H1 (cell line): ENCODE data around the gene CEP95. TPM values are rescaled to one million over a fixed set of nuclear protein-coding genes. Genes with fewer than 3 reads are reported as not detected.

Experiments used
- CTCF ChIA-PET: fragments of 300-600 bp; sonication (Branson Sonifier 250); formaldehyde crosslinking; loops from one replicate; lab custom pipeline; 2021; ENCODE audit not compliant: partially characterized antibody; lab: Charles Lee
- POLR2A ChIA-PET: fragments of 300-600 bp; sonication (Branson Sonifier 250); formaldehyde crosslinking; loops from one replicate; lab custom pipeline; 2021; ENCODE audit warnings: inconsistent platforms; ENCODE audit not compliant: partially characterized antibody; lab: Charles Lee
- DNase-seq, 2 experiments: peaks; one replicate each; pipeline versions ENCODE4 v3.0.0 to v3.0.0-alpha.2; 2010 to 2022; ENCODE audit warnings: low spot score in 2 of 2, low read depth in 1 of 2, mixed read lengths in 1 of 2
- FAIRE-seq: peaks from 2 replicates; lab custom pipeline; 2011; peaks lifted over from hg19 to GRCh38; lab: Jason Lieb, UNC
- H2AFZ ChIP-seq: 2 replicates; pipeline ENCODE4 v1.8.1; 2012; ENCODE audit warnings: low read length, inconsistent platforms
- H2AK5ac ChIP-seq: 2 replicates; pipeline ENCODE4 v1.6.1; 2013; ENCODE audit warnings: low read depth, low read length
- H2BK120ac ChIP-seq: replicated peaks from 2 replicates; pipeline ENCODE3; 2013; ENCODE audit warnings: low read depth, low read length, inconsistent platforms
- H2BK12ac ChIP-seq: 2 replicates; pipeline ENCODE4 v1.6.1; 2013; ENCODE audit warnings: low read depth, low read length
- H2BK15ac ChIP-seq: 2 replicates; pipeline ENCODE4 v1.6.1; 2013; ENCODE audit warnings: low read length
- H2BK20ac ChIP-seq: 2 replicates; pipeline ENCODE4 v1.6.1; 2013; ENCODE audit warnings: low read length
- H2BK5ac ChIP-seq: 2 replicates; pipeline ENCODE4 v1.6.1; 2013; ENCODE audit warnings: low read depth, low read length
- H3K14ac ChIP-seq: 2 replicates; pipeline ENCODE4 v1.6.1; 2013; ENCODE audit warnings: inconsistent platforms; ENCODE audit not compliant: insufficient read length
- H3K18ac ChIP-seq: 2 replicates; pipeline ENCODE4 v1.6.1; 2013; ENCODE audit warnings: low read length; ENCODE audit errors: extremely low read depth
- H3K23ac ChIP-seq: 2 replicates; pipeline ENCODE4 v1.6.1; 2013; ENCODE audit warnings: inconsistent platforms; ENCODE audit not compliant: insufficient read length
- H3K23me2 ChIP-seq: 2 replicates; pipeline ENCODE4 v1.6.1; 2013; ENCODE audit warnings: low read depth, low read length
- H3K27ac ChIP-seq: 2 replicates; pipeline ENCODE4 v1.6.1; 2011; ENCODE audit warnings: low read depth, low read length, inconsistent platforms
- H3K27me3 ChIP-seq, 4 experiments: replicated peaks in 1 of 4; 1 replicate in 1 of 4; 2 replicates in 3 of 4; pipeline versions ENCODE4 v1.6.1 to v1.8.1; 2011 to 2013; ENCODE audit warnings: low read length in 3 of 4, mild to moderate bottlenecking in 3 of 4, inconsistent platforms in 2 of 4, mixed read lengths in 2 of 4, moderate library complexity in 1 of 4; ENCODE audit not compliant: control insufficient read depth in 3 of 4, insufficient read depth in 3 of 4; ENCODE audit errors: extremely low read depth in 1 of 4
- H3K36me3 ChIP-seq, 4 experiments: 2 replicates each; pipeline versions ENCODE4 v1.6.1 to v1.8.1; 2011 to 2013; ENCODE audit warnings: mild to moderate bottlenecking in 4 of 4, low read length in 3 of 4, moderate library complexity in 2 of 4, control low read depth in 1 of 4, inconsistent platforms in 1 of 4; ENCODE audit not compliant: insufficient read depth in 4 of 4, control insufficient read depth in 2 of 4
- H3K4ac ChIP-seq: replicated peaks from 2 replicates; pipeline ENCODE3; 2013; ENCODE audit warnings: low read length, low read depth, mixed read lengths, inconsistent platforms; ENCODE audit not compliant: insufficient read length
- H3K4me1 ChIP-seq, 4 experiments: replicated peaks in 1 of 4; 1 replicate in 1 of 4; 2 replicates in 3 of 4; pipeline versions ENCODE4 v1.6.1 to v1.8.1; 2011 to 2013; ENCODE audit warnings: low read length in 3 of 4, inconsistent platforms in 2 of 4, mixed read lengths in 1 of 4; ENCODE audit not compliant: insufficient read depth in 4 of 4, control insufficient read depth in 3 of 4
- H3K4me2 ChIP-seq, 2 experiments: 2 replicates each; pipeline versions ENCODE4 v1.6.1 to v1.8.1; 2011 to 2013; ENCODE audit warnings: low read depth in 2 of 2, low read length in 2 of 2, control low read depth in 1 of 2, inconsistent platforms in 1 of 2, mild to moderate bottlenecking in 1 of 2; ENCODE audit not compliant: insufficient read depth in 1 of 2
- H3K4me3 ChIP-seq, 4 experiments: fragments of 200-600, 300-600 bp in 1 of 4; sonication (generic), shearing (Covaris generic), sonication (Bioruptor Twin) in 1 of 4; 2 replicates each; pipeline versions ENCODE4 v1.5.1 to v1.8.1; 2011 to 2016; ENCODE audit warnings: low read length in 4 of 4, low read depth in 3 of 4, control low read depth in 2 of 4, inconsistent platforms in 2 of 4, mild to moderate bottlenecking in 2 of 4, mixed read lengths in 1 of 4, moderate library complexity in 1 of 4; ENCODE audit not compliant: insufficient read depth in 2 of 4; ENCODE audit errors: extremely low read depth in 1 of 4
- H3K56ac ChIP-seq: replicated peaks from 2 replicates; pipeline ENCODE3; 2013; ENCODE audit warnings: low read depth, mild to moderate bottlenecking, mixed read lengths, low read length, inconsistent platforms; ENCODE audit not compliant: insufficient read length
- H3K79me1 ChIP-seq: 2 replicates; pipeline ENCODE4 v1.6.1; 2013; ENCODE audit warnings: low read depth, low read length, control low read depth
- H3K79me2 ChIP-seq, 2 experiments: 2 replicates each; pipeline versions ENCODE4 v1.6.1 to v1.8.1; 2012 to 2013; ENCODE audit warnings: low read length in 2 of 2, mild to moderate bottlenecking in 2 of 2, inconsistent platforms in 1 of 2; ENCODE audit not compliant: insufficient read depth in 2 of 2, control insufficient read depth in 1 of 2
- H3K9ac ChIP-seq, 4 experiments: replicated peaks in 1 of 4; 1 replicate in 1 of 4; 2 replicates in 3 of 4; pipeline versions ENCODE4 v1.6.1 to v1.8.1; 2011 to 2013; ENCODE audit warnings: low read depth in 3 of 4, low read length in 3 of 4, control low read depth in 2 of 4, mild to moderate bottlenecking in 2 of 4, moderate library complexity in 2 of 4, inconsistent platforms in 1 of 4; ENCODE audit errors: extremely low read depth in 1 of 4
- H3K9me3 ChIP-seq, 2 experiments: 2 replicates each; pipeline versions ENCODE4 v1.6.1 to v1.8.1; 2012 to 2013; ENCODE audit warnings: mild to moderate bottlenecking in 2 of 2, moderate library complexity in 2 of 2, control low read depth in 1 of 2, inconsistent platforms in 1 of 2, low read depth in 1 of 2, low read length in 1 of 2, mixed read lengths in 1 of 2; ENCODE audit not compliant: insufficient read depth in 2 of 2
- H4K20me1 ChIP-seq, 2 experiments: replicated peaks in 1 of 2; 2 replicates each; pipeline versions ENCODE3 to v1.8.1; 2011 to 2013; ENCODE audit warnings: inconsistent platforms in 2 of 2, low read length in 2 of 2, mild to moderate bottlenecking in 1 of 2; ENCODE audit not compliant: insufficient read depth in 2 of 2, control insufficient read depth in 1 of 2
- H4K5ac ChIP-seq: 2 replicates; pipeline ENCODE4 v1.6.1; 2013; ENCODE audit warnings: low read length, low read depth, mixed read lengths, inconsistent platforms; ENCODE audit not compliant: insufficient read length
- H4K8ac ChIP-seq: 2 replicates; pipeline ENCODE4 v1.8.0; 2013; ENCODE audit warnings: mild to moderate bottlenecking, moderate library complexity, low read length, inconsistent platforms; ENCODE audit not compliant: insufficient read depth; ENCODE audit errors: extremely low read depth
- H4K91ac ChIP-seq: replicated peaks from 2 replicates; pipeline ENCODE3; 2013; ENCODE audit warnings: low read length, mixed read lengths, inconsistent platforms; ENCODE audit not compliant: insufficient read length
- CTBP2 ChIP-seq: IDR thresholded peaks from 2 replicates; pipeline ENCODE4 v1.7.0; 2011; ENCODE audit warnings: borderline replicate concordance, mild to moderate bottlenecking, moderate library complexity, mixed read lengths, low read length; ENCODE audit not compliant: insufficient read depth, insufficient read length
- POLR2AphosphoS5 ChIP-seq: IDR thresholded peaks from 2 replicates; pipeline ENCODE4 v1.6.1; 2011; ENCODE audit warnings: low read depth, low read length
- WGBS, 2 experiments: shearing (Covaris generic) in 1 of 2; methylation state at CpG; one replicate each; pipeline versions ENCODE4 v1.1.6 to v1.1.7; 2013 to 2015; ENCODE audit warnings: low lambda C conversion rate in 2 of 2, mixed read lengths in 2 of 2, inconsistent platforms in 1 of 2, low coverage in 1 of 2, missing lambda C conversion rate in 1 of 2; ENCODE audit not compliant: insufficient replicate concordance in 2 of 2, insufficient coverage in 1 of 2, insufficient read length in 1 of 2; ENCODE audit errors: extremely low coverage in 1 of 2, missing lambda C conversion rate in 1 of 2; 5-methylcytosine and 5-hydroxymethylcytosine counted together
- polyA plus RNA-seq, 7 experiments: library from polyadenylated mRNA; depleted of rRNA in 3 of 7; stranded (reverse) in 5 of 7; unstranded in 2 of 7; fragments of >200 nt in 5 of 7; fragments of 200-250 nt in 2 of 7; gene quantifications; 1 replicate in 5 of 7; 2 replicates in 1 of 7; 4 replicates in 1 of 7; pipeline versions ENCODE4 v1.2.1 to v1.2.3, GENCODE V29; 2011 to 2013; ENCODE audit warnings: missing spikeins in 2 of 7, mixed read lengths in 2 of 7
- total RNA-seq: library from RNA; stranded (reverse); fragmentation: NEBNext Ultra II Directional; extraction: Animal tissue kit (Norgen Biotek cat#: 25700); gene quantifications from 2 replicates; pipeline ENCODE4 v1.2.1, GENCODE V29; 2021

CEP95 gene
- total and polyA plus RNA-seq, 2 of the 8 experiments (the other 6 are each of a cell fraction or from before 2014, with no cell fraction given) = 22.3 to 51.5 TPM

DNA sequence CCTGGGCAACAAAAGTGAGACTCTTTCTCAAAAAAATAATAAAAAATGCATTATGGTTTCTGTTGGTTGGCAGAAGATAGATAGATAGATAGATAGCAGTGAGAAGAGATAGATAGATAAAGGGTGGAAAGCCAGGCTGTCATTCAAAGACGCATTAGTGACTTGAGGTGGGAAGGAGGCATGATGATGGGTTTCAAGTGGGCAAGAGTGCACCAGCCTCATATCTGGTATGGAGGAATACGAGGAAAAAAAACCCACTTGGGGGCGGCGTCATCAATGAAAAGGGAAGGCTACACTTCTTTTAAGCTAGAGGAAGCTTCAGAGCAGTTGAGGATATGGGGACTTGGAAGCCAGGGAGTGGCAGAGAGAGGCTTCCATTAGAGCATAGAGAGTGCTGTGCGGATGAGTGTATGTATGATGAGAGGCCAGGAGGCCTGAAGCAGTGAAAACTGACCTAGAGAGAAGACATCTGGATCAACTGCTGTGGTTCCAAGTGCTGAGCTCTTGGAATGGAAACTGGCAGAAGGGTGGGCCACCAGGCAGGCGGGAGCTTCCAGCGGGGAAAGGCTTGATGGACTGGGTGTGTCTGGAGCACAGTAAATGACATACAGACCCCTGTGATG lies 31.8 kb downstream of the CEP95 start:
- Histone ChIP-seq H4K8ac (no peak overlapping the region), H3K56ac (no peak overlapping the region), H4K5ac (no peak overlapping the region), H3K79me2 (no peaks in the 10 kb centered on the region), H3K4me1 (no peaks in the 10 kb centered on the region), H3K9ac (no peak overlapping the region), H4K91ac (no peak overlapping the region), H2BK120ac (no peak overlapping the region), H2BK12ac (no peak overlapping the region), H2BK5ac (no peak overlapping the region), H3K27me3 (no peaks in the 10 kb centered on the region), H2AFZ (no peak overlapping the region), H4K20me1 (no peaks in the 10 kb centered on the region), H3K27ac (no peak overlapping the region), H3K23me2 (no peaks in the 10 kb centered on the region), H3K9me3 (no peaks in the 10 kb centered on the region), H3K4me2 (no peak overlapping the region), H2BK15ac (no peak overlapping the region), H3K4me3 (no peak overlapping the region), H3K14ac (no peak overlapping the region), H3K79me1 (no peaks in the 10 kb centered on the region), H3K36me3 (peaks cover 20 to 63% (median 32%) of the 10 kb centered on the region in 4 experiments; a peak in 7 of 8 replicates), H3K23ac (no peak overlapping the region), H3K18ac (no peak overlapping the region), H2BK20ac (no peak overlapping the region), H2AK5ac (no peak overlapping the region), H3K4ac (no peak overlapping the region)
- TF ChIP-seq CTBP2 (no peak), POLR2AphosphoS5 (no peak)
- WGBS, 2 experiments = 94% methylated on average over 7 of the region's 7 CpGs; no CpG with 5 or more reads in 1 of the 2 experiments
- ChIA-PET CTCF (interaction anchor here (0.7 to 2.3 kb wide), 6 partner anchors 15 to 210 kb away, joined by 3 to 10 read pairs (median 4); no protein-coding TSS in a partner anchor), POLR2A (interaction anchor here (1.0 to 8.5 kb wide), 10 partner anchors 9 to 123 kb away, joined by 3 to 75 read pairs (median 6); partner anchors contain the start of genes CEP95, DDX5, POLG2 and SMURF2)
- DNase-seq = no peak
- no peak for FAIRE-seq
